Skeletal muscle tissue (tissue), 4 donors: ENCODE measurements around the gene CCDC57. TPM values are rescaled to one million over a fixed set of nuclear protein-coding genes. Genes with fewer than 3 reads are reported as not detected.

Source experiments
- H3K27ac ChIP-seq: one replicate; pipeline ENCODE4 v1.7.0; 2013; ENCODE audit warnings: mild to moderate bottlenecking, low read depth, low read length, inconsistent platforms
- H3K27me3 ChIP-seq, 3 donors: one replicate each; pipeline ENCODE4 v1.7.0; 2013; ENCODE audit warnings: low read length in 3 of 3; ENCODE audit not compliant: control insufficient read depth in 3 of 3, insufficient read depth in 3 of 3
- H3K36me3 ChIP-seq, 3 donors: one replicate each; pipeline ENCODE4 v1.7.0; 2013; ENCODE audit warnings: low read length in 3 of 3; ENCODE audit not compliant: control insufficient read depth in 3 of 3, insufficient read depth in 3 of 3
- H3K4me1 ChIP-seq, 3 donors: one replicate each; pipeline ENCODE4 v1.7.0; 2013; ENCODE audit warnings: low read length in 3 of 3, mild to moderate bottlenecking in 3 of 3; ENCODE audit not compliant: control insufficient read depth in 3 of 3, insufficient read depth in 3 of 3
- H3K4me3 ChIP-seq, 3 donors: one replicate each; pipeline ENCODE4 v1.7.0; 2013; ENCODE audit warnings: low read length in 3 of 3
- H3K9ac ChIP-seq, 3 donors: one replicate each; pipeline ENCODE4 v1.7.0; 2013; ENCODE audit warnings: low read length in 3 of 3, mild to moderate bottlenecking in 3 of 3, moderate library complexity in 2 of 3, low read depth in 1 of 3
- H3K9me3 ChIP-seq, 3 donors: one replicate each; pipeline ENCODE4 v1.7.0; 2013; ENCODE audit warnings: low read length in 3 of 3; ENCODE audit not compliant: control insufficient read depth in 3 of 3
- total RNA-seq: library from RNA; depleted of rRNA; stranded (reverse); fragments of >200 nt; gene quantifications from one replicate; pipeline ENCODE4 v1.2.3, GENCODE V29; 2014
- donor health status: Osteomylitis.

Gene CCDC57
- total RNA-seq, 1 donor from 2014 or later, result 11.5 TPM

- Histone ChIP-seq H3K27ac (no peak overlapping the region), H3K9ac (peak overlapping the region in 1 of 3 donors; percentile 50), H3K4me1 (peaks cover 0 to 25% (median 23%) of the 10 kb centered on the region in 3 donors), H3K36me3 (peaks cover 5 to 12% (median 11%) of the 10 kb centered on the region in 3 donors), H3K9me3 (no peaks in the 10 kb centered on the region), H3K27me3 (no peaks in the 10 kb centered on the region), H3K4me3 (no peak overlapping the region)
Observed at GRCh38 chr17:82153745-82154375, 58.8 kb downstream of the CCDC57 start.

- no peak overlapping the region for H3K27ac ChIP-seq
- peak overlapping the region in 1 of 3 donors; percentile 50 for H3K9ac ChIP-seq
- H3K4me1 ChIP-seq, result peaks cover 0 to 25% (median 23%) of the 10 kb centered on the region in 3 donors
- H3K9me3 ChIP-seq, result no peaks in the 10 kb centered on the region
- no peak overlapping the region for H3K4me3 ChIP-seq
- no peaks in the 10 kb centered on the region for H3K27me3 ChIP-seq
- peaks cover 5 to 12% (median 10%) of the 10 kb centered on the region in 3 donors for H3K36me3 ChIP-seq
Observed at GRCh38 chr17:82153295-82153691, 59.3 kb downstream of the CCDC57 start.

DNA sequence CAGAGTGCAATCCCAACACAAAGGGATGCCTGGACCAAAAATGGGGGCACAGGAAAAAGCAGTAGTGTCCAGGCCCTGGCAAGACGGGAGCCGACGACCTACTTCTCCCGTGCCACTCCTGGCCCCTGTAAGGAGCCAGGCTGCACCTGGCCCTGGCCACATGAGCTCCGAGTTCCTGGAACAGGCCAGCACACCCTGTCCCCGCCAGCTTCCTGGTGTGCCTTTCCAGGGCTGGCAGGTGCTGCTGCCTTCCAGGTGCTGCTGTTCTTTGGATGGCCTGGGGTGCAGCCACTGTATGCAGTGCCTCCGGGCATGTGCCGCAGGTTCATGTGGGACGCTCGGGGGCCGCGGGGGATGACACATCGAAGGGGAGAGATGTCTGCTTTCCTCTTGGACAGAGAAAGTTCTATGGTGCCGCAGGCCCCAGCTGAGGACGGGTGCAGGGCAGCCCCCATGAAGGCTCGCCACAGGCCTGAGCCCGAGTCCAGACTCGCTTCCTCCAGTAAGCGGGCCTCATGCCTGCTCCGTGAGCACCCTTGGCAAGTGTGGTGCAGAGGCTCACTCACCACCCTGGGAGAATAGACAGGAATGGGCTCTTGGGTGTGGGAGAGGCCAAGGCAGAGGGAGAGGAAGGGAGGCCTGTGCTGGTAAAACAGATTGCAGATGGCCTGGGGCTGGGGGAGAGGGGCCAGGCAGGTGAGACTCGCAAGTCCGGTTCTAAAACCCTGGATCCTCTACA lies 59.9 kb downstream of the CCDC57 start:
- Histone ChIP-seq H3K9ac (peak overlapping the region in 1 of 3 donors; percentile 50), H3K4me3 (no peak overlapping the region), H3K36me3 (peaks cover 5 to 12% (median 10%) of the 10 kb centered on the region in 3 donors), H3K27me3 (no peaks in the 10 kb centered on the region), H3K27ac (no peak overlapping the region), H3K4me1 (peaks cover 0 to 25% (median 23%) of the 10 kb centered on the region in 3 donors), H3K9me3 (no peaks in the 10 kb centered on the region)

- Histone ChIP-seq H3K9me3 (no peaks in the 10 kb centered on the region), H3K27ac (no peak overlapping the region)
Observed at GRCh38 chr17:82152114-82152513, 60.5 kb downstream of the CCDC57 start.

DNA sequence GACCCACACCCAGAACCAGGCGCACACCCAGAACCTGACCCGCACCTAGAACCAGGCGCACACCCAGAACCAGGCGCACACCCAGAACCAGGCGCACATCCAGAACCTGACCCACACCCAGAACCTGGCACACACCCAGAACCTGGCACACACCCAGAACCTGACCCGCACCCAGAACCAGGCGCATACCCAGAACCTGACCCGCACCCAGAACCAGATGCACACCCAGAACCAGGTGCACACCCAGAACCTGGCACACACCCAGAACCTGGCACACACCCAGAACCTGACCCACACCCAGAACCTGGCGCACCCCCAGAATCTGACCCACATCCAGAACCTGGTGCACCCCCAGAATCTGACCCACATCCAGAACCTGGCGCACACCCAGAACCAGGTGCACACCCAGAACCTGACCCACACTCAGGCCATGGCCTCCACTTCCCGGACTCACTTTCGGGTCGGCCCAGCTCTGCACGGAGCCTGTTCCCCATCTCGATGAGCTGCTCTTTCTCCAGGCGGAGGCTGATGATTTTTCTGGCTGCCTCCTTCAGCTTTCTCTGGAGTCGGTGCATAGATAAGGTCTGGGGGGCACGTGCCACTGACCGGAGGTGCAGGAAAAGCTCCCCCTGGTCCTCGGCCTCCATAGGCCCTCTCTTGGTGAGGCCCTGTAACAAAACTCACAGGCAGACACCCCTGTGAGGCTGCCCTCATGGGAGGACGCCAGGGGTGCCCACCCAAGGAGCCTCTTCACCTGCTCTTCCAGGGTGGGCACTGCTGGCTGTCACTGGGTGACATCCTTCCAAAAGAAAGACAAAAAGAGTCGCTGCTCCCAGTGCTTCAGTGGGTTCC lies 61.3 kb downstream of the CCDC57 start:
- H3K4me3 ChIP-seq, result no peak overlapping the region
- H3K27me3 ChIP-seq, result no peaks in the 10 kb centered on the region
- H3K27ac ChIP-seq, result no peak overlapping the region
- H3K4me1 ChIP-seq, result peaks cover 0 to 25% (median 23%) of the 10 kb centered on the region in 3 donors
- H3K9me3 ChIP-seq, result no peaks in the 10 kb centered on the region
- H3K36me3 ChIP-seq, result peaks cover 3 to 8% (median 4%) of the 10 kb centered on the region in 3 donors
- H3K9ac ChIP-seq, result peak overlapping the region in 1 of 3 donors; percentile 50

More at GRCh38 chr17:82152114-82152513, 60.5 kb downstream of the CCDC57 start:
- peaks cover 0 to 25% (median 23%) of the 10 kb centered on the region in 3 donors for H3K4me1 ChIP-seq
- H3K4me3 ChIP-seq, result no peak overlapping the region
- H3K36me3 ChIP-seq, result peaks cover 5 to 7% (median 5%) of the 10 kb centered on the region in 3 donors
- peak overlapping the region in 1 of 3 donors; percentile 50 for H3K9ac ChIP-seq
- H3K27me3 ChIP-seq, result no peaks in the 10 kb centered on the region

DNA sequence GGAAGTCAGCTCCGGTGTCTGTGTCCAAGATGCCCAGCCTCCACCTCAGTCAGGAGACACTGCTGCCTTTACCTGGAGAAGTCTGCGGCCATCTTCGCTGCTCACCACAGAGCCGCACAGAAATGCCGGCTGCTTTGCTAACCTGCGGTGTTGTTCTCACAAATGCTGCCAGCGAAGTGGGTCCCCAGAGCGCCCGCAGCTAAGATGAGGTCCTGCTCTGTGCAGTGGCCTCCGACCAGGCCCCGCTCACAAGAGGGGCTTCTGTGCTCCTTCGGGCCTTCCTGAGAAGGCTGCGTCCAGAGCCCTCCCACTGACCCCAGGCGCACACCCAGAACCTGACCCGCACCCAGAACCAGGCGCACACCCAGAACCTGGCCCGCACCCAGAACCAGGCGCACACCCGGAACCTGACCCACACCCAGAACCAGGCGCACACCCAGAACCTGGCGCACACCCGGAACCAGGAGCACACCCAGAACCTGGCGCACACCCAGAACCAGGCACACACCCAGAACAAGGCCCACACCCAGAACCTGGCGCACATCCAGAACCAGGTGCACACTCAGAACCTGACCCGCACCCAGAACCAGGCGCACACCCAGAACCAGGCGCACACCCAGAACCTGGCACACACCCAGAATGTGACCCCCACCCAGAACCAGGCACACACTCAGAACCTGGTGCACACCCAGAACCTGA lies 63.1 kb downstream of the CCDC57 start:
- H3K9me3 ChIP-seq, result no peaks in the 10 kb centered on the region
- H3K9ac ChIP-seq, result no peak overlapping the region
- H3K36me3 ChIP-seq, result peaks cover 3 to 8% (median 4%) of the 10 kb centered on the region in 3 donors
- peaks cover 0 to 25% (median 23%) of the 10 kb centered on the region in 3 donors for H3K4me1 ChIP-seq
- H3K27me3 ChIP-seq, result no peaks in the 10 kb centered on the region
- H3K4me3 ChIP-seq, result no peak overlapping the region
- H3K27ac ChIP-seq, result no peak overlapping the region

GRCh38 chr17:82148997-82149396 lies 63.6 kb downstream of the CCDC57 start:
- peaks cover 0 to 4% (median 4%) of the 10 kb centered on the region in 3 donors for H3K36me3 ChIP-seq
- H3K4me1 ChIP-seq, result peaks cover 0 to 23% (median 19%) of the 10 kb centered on the region in 3 donors
- no peaks in the 10 kb centered on the region for H3K9me3 ChIP-seq
- no peak overlapping the region for H3K4me3 ChIP-seq
- H3K27ac ChIP-seq, result no peak overlapping the region
- no peak overlapping the region for H3K9ac ChIP-seq
- H3K27me3 ChIP-seq, result no peaks in the 10 kb centered on the region

DNA sequence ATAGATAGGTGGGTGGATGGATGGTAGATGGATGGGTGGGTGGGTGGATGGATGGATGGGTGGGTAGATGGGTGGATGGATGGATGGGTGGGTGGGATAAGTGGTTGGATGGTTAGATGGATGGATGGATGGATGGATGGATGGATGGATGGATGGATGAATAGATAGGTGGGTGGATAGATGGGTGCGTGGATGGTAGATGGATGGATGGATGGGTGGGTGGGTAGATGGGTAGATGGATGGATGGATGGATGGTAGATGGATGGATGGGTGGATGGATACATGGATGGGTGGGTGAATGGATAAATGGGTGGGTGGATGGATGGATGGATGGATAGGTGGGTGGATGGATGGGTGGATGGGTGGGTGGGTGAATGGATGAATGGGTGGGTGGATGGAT lies 64.6 kb downstream of the CCDC57 start:
- H3K9me3 ChIP-seq, result no peaks in the 10 kb centered on the region
- H3K4me1 ChIP-seq, result peaks cover 0 to 17% (median 17%) of the 10 kb centered on the region in 3 donors
- H3K9ac ChIP-seq, result no peak overlapping the region
- H3K4me3 ChIP-seq, result no peak overlapping the region
- no peaks in the 10 kb centered on the region for H3K27me3 ChIP-seq
- peaks cover 0 to 4% (median 4%) of the 10 kb centered on the region in 3 donors for H3K36me3 ChIP-seq
- H3K27ac ChIP-seq, result no peak overlapping the region
